Activated CD8-positive, alpha-beta memory T cell treated with anti-CD3 and anti-CD28 coated beads for 24 hours (primary cell): ENCODE data around the gene ZIC2.
"Not testable (repeated sequence)": the region's sequence is repeated elsewhere in the genome, so short reads cannot be mapped to it uniquely, and the experiment has no call there.

Experiments
- DNase-seq: peaks from one replicate; pipeline ENCODE4 v3.0.0-alpha.2; 2020

The ZIC2 gene

GRCh38 chr13:100032642-100033041 is 51.1 kb downstream of the ZIC2 start:
- not testable (repeated sequence) for DNase-seq

- no peak for DNase-seq
These were observed 54.4 kb downstream of the ZIC2 start for GRCh38 chr13:100035936-100036335.
